ENCODE measurements around the gene WSCD1.

GRCh38 chr17:6072157-6072556, 2.0 kb downstream of the WSCD1 start:
- TF ChIP-seq POLR2AphosphoS5 (IDR thresholded peaks at IDR 0.05; ENCODE audit: low read depth, low read length), result no peak
- no peak for TF ChIP-seq TAF1 (IDR thresholded peaks at IDR 0.05; ENCODE audit: borderline replicate concordance, insufficient read depth, low read length)
